GM19240 (cell line): ENCODE data around the gene WASHC2A.
"Not testable (repeated sequence)": the region's sequence is repeated elsewhere in the genome, so short reads cannot be mapped to it uniquely, and the experiment has no call there.

Experiments
- DNase-seq: peaks from one replicate; pipeline ENCODE4 v3.0.0; 2011; ENCODE audit warnings: low spot score; ENCODE audit not compliant: insufficient read length

WASHC2A gene

GRCh38 chr10:50067546-50068351 lies at the start of gene WASHC2A:
Gene WASHC2A (plus strand): TSS chr10:50067954. CDS start chr10:50068006, 52 bp downstream.
- DNase-seq = peak; percentile 8

GRCh38 chr10:50019279-50019678 lies 48.5 kb upstream of the WASHC2A start:
- DNase-seq = not testable (repeated sequence)

DNA sequence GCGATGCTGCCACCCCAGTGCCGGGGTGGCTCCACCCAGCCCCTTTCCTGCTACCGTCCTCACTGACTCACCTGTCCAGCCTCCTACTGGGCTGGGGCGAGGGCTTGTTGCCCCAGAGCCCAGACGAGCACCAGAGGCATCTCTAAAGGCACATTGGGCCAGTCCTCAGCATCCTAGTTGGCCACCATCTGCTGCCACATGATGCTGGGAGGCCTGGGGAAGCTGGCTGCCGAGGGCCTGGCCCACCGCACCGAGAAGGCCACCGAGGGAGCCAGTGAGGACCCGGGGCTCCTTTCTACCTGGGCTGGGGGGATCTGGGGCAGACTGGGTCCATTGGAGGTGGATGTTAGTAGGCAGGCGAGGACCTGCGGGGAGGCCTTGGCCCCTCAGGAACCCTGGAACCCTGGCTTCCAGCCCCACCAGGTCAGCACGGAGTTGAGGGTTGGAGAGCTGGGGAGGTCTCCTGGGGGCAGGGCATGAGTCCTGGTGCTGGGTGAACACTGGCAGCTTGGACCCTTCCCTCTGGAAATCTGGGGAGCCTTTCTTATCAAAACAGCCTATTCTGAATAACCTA lies 47.2 kb upstream of the WASHC2A start:
- not testable (repeated sequence) for DNase-seq

DNA sequence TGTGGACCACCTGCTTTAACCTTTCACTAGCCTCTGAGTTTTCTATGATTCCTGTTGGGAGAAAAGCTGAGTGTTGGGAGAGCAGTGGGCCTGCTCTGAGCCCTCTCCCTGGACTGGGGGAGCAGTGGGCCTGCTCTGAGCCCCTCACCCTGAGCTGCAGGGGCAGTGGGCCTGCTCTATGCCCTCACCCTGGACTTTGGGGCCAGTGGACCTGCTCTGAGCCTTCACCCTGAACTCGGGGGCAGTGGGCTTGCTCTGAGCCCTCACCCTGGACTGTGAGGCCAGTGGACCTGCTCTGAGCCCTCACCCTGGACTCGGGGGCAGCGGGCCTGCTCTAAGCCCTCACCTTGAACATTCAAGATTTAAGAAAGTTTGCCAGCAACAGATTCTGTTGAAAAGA lies 46.1 kb upstream of the WASHC2A start:
- DNase-seq = no peak

GRCh38 chr10:50024716-50025383 lies 42.9 kb upstream of the WASHC2A start:
- DNase-seq = not testable (repeated sequence)

- no peak for DNase-seq
Observed at GRCh38 chr10:50025627-50026026, 42.1 kb upstream of the WASHC2A start.

GRCh38 chr10:50027195-50027594 lies 40.6 kb upstream of the WASHC2A start:
- no peak for DNase-seq

DNA sequence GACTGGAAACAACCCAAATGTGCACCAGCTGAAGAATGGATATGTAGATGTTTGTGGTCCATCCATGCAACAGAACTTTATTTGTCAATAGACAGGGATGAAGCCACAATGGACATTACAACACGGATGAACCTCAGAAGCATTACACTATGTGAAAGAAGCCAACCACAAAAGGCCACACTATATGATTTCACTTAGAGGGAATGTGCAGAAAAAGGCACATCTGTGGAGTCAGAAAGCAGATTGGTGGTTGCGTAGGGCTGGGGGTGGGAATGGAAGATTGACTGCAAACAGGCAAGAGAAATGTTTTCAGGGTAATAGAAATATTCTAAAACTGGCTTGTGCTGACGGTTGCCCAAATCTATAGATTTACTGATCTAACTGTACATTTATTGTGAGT lies 34.3 kb upstream of the WASHC2A start:
- no peak for DNase-seq

- not testable (repeated sequence) for DNase-seq
Observed at GRCh38 chr10:50035337-50035736, 32.4 kb upstream of the WASHC2A start.

DNA sequence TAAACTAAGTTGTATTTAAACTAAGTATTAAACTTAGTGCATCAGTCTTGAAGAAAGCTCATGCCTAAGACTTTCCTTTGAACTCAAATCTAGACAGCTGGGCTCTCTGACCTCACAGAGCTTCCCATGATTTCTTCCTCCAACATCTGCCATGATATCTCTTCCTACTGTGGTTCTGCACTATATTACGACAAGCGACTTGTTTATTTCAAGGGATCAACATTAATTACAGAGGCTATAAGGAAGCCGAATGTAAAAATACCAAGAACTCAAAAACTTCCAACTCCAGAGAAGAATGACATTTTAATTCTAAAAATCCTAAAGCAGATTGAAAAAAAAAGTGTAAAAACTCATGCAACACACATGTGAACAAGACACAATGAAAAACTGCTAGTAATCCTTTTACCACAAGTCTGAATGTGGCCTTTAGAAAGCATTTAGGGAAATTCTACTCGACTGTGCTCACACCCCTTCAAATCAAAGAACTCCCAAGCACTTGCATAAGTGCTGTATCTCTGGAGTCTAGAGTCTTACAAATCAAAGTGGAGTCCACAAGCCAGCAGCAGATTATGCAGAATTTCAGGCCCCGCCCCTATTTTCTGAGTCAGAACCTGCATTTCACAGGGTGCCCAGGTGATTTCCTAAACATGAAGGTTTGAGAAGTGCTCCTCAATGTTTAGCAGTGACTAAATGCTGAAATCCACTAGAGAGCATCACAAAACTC lies 22.7 kb upstream of the WASHC2A start:
- DNase-seq = no peak

- DNase-seq = not testable (repeated sequence)
Observed at GRCh38 chr10:50046457-50046856, 21.3 kb upstream of the WASHC2A start.

- not testable (repeated sequence) for DNase-seq
Observed at GRCh38 chr10:50047594-50047993, 20.2 kb upstream of the WASHC2A start.

DNA sequence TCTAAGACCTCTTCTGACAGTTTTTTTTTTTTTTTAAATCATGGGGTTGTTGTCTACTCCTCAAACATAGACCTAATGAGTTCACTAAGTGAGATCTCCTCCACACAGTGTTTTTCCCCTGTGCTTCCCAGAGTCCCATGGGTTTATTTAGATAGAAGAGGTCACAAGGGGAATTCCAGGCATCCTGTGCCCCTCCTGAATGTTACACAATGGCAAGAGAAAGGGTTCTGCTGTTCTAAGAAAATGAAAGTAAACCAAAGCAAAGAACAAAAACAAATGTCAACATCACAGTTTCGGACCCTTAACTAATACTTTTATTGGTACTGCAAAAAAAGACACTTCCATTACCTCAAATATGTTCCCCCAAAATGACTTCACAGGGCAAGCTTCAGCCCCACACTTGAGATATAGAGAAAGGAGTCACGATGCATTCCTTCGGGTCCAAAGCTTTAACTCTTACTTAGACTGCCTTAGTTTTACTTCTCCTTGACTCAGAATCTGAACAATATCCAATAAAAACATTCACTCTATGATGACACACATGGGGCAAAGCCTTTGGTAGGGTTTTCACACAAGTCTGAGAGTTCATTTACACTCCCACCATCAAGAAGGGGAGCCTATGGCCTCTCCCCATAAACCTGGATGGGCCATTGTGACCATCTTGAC lies 15.6 kb upstream of the WASHC2A start:
- DNase-seq = not testable (repeated sequence)

- DNase-seq = not testable (repeated sequence)
Observed at GRCh38 chr10:50052778-50053376, 14.9 kb upstream of the WASHC2A start.

DNA sequence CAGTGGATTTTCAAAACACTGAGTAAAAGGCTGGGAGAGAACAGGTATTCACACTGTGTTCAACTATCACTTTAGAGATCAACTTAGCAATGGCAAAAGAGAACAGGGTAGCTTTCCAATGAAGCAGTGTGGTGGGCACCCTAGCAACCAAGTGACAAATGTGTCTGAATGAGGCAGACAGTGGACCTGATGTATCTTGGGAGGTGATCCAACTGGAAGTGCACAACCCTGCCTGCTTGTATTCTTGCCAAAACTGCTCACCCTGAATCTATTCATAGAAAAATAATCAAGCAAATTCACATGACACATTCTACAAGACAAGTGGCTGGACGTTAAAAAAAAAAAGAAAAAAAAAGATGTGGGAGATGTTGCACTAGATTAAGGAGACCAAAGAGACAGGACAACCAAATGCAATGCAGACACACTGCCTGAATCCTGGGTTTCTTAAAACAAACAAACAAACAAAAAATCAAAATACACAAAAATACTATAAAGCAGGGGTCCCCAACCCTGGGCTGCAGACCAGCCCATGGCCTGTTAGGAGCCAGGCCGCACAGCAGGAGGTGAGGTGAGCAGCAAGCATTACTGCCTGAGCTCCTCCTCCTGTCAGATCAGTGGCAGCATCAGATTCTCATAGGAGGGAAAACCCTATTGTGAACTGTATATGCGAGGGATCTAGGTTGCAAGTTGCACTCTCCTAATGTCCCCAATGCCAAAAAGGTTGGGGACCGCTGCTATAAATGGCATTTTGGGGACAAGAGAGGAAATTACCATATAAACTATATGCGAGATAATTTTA lies 12.1 kb upstream of the WASHC2A start:
- DNase-seq = not testable (repeated sequence)

GRCh38 chr10:50056654-50057053 lies 11.1 kb upstream of the WASHC2A start:
- not testable (repeated sequence) for DNase-seq

DNA sequence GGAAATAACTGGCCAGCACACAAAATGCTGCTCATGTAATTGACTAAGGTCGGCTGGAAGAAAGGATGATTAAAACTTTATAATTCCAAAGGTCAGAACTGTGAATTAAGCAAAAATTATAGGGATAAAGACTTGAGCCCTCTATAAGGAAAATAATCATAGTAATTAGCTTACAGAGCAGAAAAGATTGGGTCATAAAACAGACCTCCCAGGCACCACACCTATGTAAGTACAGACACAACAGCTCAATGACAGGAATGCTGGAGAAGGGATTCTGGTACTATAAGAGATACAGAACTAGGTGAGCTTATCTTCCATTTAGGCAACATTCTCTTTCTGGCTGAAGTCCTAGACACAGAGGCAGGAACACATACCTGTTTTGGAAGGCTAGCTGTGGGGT lies 9.0 kb upstream of the WASHC2A start:
- DNase-seq = not testable (repeated sequence)

DNA sequence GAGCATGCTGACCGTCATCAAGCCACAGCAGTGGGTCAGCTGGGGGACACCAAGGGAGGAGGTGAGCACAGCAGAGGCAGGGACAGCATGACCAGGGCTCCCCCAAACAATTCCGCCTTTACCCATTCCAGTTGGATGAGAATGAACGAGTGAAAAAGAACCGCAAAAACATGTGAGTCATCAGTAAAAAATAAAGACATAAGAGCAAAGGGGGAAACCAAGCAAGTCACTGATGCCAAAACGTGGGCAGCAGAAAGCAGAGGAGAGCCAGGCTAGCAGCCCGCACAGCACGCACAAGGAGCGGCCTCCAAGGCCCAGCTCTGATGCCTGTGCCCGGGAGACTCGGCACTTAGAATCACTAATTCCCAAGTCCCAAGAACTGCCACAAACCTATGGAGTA lies 7.8 kb upstream of the WASHC2A start:
- DNase-seq = not testable (repeated sequence)

- not testable (repeated sequence) for DNase-seq
Observed at GRCh38 chr10:50061548-50061947, 6.2 kb upstream of the WASHC2A start.

DNA sequence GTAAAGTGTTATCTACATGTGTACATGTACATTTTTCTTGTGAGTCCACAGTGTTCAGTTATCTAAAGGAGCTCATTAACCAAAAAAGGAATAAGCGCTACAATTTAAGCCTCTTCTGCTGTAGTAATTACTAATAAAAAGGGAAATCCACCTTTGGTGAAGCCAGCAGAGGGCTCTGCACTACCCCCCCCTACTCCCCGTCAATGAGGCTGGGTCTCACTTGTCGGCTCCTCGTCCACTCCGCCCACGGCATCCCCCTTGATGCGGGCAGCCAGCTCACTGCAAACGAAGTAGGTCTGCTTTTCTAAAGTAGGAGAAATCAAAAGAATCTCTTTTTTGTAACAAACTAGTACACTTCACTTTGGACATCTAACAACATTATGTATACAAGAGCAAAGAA lies 4.7 kb upstream of the WASHC2A start:
- no peak for DNase-seq
